Brain microvascular endothelial cell (primary cell): ENCODE data around the gene VPS39.

Experiments
- DNase-seq: peaks from one replicate; pipeline ENCODE4 v3.0.0-alpha.2; 2020
- H3K27ac ChIP-seq: fragments of 250-450 bp; sonication (Bioruptor Pico); 2 replicates; pipeline ENCODE4 v1.5.1; 2020; ENCODE audit warnings: mild to moderate bottlenecking, moderate library complexity
- H3K27me3 ChIP-seq: fragments of 250-450 bp; sonication (Bioruptor Pico); replicated peaks from 2 replicates; pipeline ENCODE4 v1.5.1; 2020; ENCODE audit warnings: mild to moderate bottlenecking
- H3K36me3 ChIP-seq: fragments of 250-450 bp; sonication (Bioruptor Pico); replicated peaks from 2 replicates; pipeline ENCODE4 v1.5.1; 2020; ENCODE audit warnings: mild to moderate bottlenecking
- H3K4me3 ChIP-seq: 2 replicates; pipeline ENCODE4 v1.5.1; 2011; ENCODE audit warnings: low read depth, mild to moderate bottlenecking, control low read depth, low read length, moderate library complexity
- CTCF ChIP-seq: IDR thresholded peaks from 2 replicates; pipeline ENCODE4 v1.5.1; 2011; ENCODE audit warnings: low read depth, mild to moderate bottlenecking, moderate library complexity, low read length, control low read depth, inconsistent platforms; ENCODE audit errors: missing control alignments
- in situ Hi-C: cut with HindIII; loops from 2 replicates; pipeline ENCODE4 v1.10.0; 2017; ENCODE audit warnings: low sequenced_read_pairs, low pct_ligation_motif_present

Gene VPS39

DNA sequence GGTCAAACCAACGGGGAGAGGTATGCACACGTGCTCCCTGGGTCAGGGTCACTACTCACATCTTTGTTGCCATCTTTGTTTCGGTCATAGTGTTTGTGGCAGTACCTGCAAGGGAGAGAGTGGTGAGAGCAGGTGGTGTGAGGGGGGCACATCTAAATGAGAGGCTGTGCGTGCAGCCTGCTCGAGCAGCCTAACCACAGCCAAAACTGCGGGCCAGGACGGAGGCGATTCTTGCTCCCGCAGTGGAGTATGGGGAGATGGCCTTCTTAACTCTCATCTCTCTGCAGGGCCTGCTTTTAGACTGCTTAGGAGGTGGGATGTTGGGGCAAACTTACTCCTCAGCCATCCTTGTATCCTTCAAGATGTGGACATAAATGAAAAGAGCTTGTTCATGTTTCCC lies 44.8 kb downstream of the VPS39 start:
- no peaks in the 10 kb centered on the region for H3K27me3 ChIP-seq
- TF ChIP-seq CTCF: no peak
- in situ Hi-C loops: no loop called here
- no peak overlapping the region for H3K27ac ChIP-seq
- DNase-seq: no peak
- no peak overlapping the region for H3K4me3 ChIP-seq
- H3K36me3 ChIP-seq: peaks cover 75% of the 10 kb centered on the region

DNA sequence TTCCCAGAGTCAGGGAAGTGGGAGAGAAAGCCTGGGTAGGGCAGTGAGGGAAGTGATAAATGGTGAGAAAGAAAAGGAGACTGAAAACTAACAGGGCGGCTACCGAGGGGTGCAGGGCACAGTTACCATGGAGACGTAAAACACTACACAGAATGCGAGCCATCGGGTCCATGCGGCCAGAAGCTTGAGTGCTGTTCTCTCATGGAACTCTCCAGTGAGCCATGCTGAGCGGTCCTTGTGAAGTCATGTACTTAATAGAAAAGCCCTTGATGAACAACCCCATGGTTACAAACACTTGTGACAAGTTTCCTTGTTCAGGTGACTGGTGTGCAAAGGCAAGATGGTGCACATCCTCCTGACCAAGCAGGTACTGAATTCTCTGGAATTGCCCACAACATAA lies 48.0 kb downstream of the VPS39 start:
- in situ Hi-C loops: no loop called here
- no peak overlapping the region for H3K4me3 ChIP-seq
- DNase-seq: no peak
- H3K36me3 ChIP-seq: peaks cover 56% of the 10 kb centered on the region
- H3K27me3 ChIP-seq: no peaks in the 10 kb centered on the region
- no peak overlapping the region for H3K27ac ChIP-seq
- no peak for TF ChIP-seq CTCF

DNA sequence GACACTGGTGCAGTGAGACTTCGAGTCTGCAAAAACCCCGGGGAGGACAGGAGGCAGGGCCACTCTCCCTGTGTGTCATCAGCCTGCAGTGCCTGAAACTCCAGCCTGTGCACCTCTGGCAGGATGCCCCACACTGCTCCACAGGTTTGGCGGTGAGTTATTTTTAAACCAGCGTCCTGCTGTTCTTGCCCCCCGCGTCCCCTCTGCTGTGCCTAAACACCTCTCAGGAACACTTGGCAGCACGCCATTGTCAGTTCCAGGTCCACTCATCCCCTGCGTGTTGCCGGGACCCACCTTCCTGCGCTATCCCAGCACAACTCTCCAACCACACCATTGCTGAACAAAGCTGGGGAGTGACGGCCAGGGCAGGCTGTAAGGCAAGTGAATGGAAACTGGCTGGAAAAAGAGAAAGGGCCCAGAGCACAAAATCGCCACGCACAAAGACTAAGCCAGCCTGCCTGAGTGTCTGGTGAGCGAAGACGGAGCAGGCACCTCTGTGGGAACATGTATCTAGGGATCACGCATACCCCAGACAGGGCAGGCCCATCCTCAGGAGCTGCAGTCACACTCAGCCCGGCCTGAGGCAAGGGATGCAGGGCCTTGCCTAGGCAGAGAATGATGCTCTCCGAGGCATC lies 48.6 kb downstream of the VPS39 start:
- Histone ChIP-seq H3K27ac (no peak overlapping the region), H3K27me3 (no peaks in the 10 kb centered on the region)

DNA sequence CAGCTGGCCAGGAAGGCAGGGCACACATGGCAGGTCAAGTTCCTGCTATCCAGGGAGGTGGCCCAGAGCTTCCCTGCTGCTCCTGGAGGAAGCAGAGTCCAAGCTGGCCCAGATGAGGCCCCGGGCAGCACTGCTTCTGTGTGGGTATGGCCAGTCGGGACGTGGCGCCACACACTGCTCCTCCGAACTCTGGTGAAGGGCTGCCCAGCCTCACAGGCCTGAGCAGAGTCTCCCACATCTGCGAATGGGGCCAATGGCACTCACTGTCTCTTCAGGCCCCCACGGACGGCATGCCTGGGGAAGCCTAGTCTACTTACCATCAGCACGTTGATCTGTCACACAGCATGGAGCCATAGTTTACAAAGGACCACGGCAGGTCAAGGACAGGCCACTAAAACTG lies 49.2 kb downstream of the VPS39 start:
- Histone ChIP-seq H3K4me3 (no peak overlapping the region), H3K36me3 (peaks cover 45% of the 10 kb centered on the region), H3K27ac (no peak overlapping the region), H3K27me3 (no peaks in the 10 kb centered on the region)
- no peak for TF ChIP-seq CTCF
- DNase-seq: no peak
- in situ Hi-C loops: no loop called here

More for the DNA sequence above, 48.6 kb downstream of the VPS39 start:
- in situ Hi-C loops: no loop called here
- peaks cover 51% of the 10 kb centered on the region for H3K36me3 ChIP-seq
- H3K4me3 ChIP-seq: no peak overlapping the region
- DNase-seq: no peak
- TF ChIP-seq CTCF: no peak

GRCh38 chr15:42157981-42158765 lies 49.9 kb downstream of the VPS39 start:
- in situ Hi-C loops: no loop called here
- DNase-seq: peak; percentile 68
- no peak overlapping the region for H3K4me3 ChIP-seq
- peaks cover 40% of the 10 kb centered on the region for H3K36me3 ChIP-seq
- TF ChIP-seq CTCF: no peak
- no peaks in the 10 kb centered on the region for H3K27me3 ChIP-seq
- no peak overlapping the region for H3K27ac ChIP-seq
